Myocyte (in vitro differentiated cells): Measurements from ENCODE around the gene TMEM147. TPM values are rescaled to one million over a fixed set of nuclear protein-coding genes. Genes with fewer than 3 reads are reported as not detected.

ENCODE experiments used
- total RNA-seq: library from RNA; depleted of rRNA; stranded (reverse); fragments of >200 nt; gene quantifications from 2 replicates; pipeline ENCODE4 v1.2.3, GENCODE V29; 2014

TMEM147 gene
- total RNA-seq, 1 donor from 2014 or later, result 137 TPM

Other genes with a start within 250 kb of the TMEM147 start
- 0.05 TPM in 1 of 2 replicates, not detected in the other for gene CD22, start 216.4 kb upstream of the TMEM147 start, total RNA-seq
- gene FFAR1, start 197.7 kb upstream of the TMEM147 start, total RNA-seq, result not detected in 2 replicates
- gene FFAR3, start 187.2 kb upstream of the TMEM147 start, total RNA-seq, result not detected in 2 replicates
- not detected in 2 replicates for gene GPR42, start 174.6 kb upstream of the TMEM147 start, total RNA-seq
- not detected in 2 replicates for gene FFAR2, start 97.4 kb upstream of the TMEM147 start, total RNA-seq
- not detected in 2 replicates for gene KRTDAP, start 55.2 kb upstream of the TMEM147 start, total RNA-seq
- 3.0 and 9.7 TPM in 2 replicates for gene DMKN, start 32.0 kb upstream of the TMEM147 start, total RNA-seq
- not detected in 2 replicates for gene SBSN, start 17.3 kb upstream of the TMEM147 start, total RNA-seq
- not detected in 2 replicates for gene GAPDHS, start 12.2 kb upstream of the TMEM147 start, total RNA-seq
- not detected in 2 replicates for gene ATP4A, start 18.0 kb downstream of the TMEM147 start, total RNA-seq
- not detected in 2 replicates for gene PMIS2, start 40.5 kb downstream of the TMEM147 start, total RNA-seq
- 4.8 and 6.5 TPM in 2 replicates for gene HAUS5, start 67.1 kb downstream of the TMEM147 start, total RNA-seq
- gene RBM42, start 83.4 kb downstream of the TMEM147 start, total RNA-seq, result 68.9 and 72.6 TPM in 2 replicates
- not detected in 2 replicates for gene ETV2, start 96.1 kb downstream of the TMEM147 start, total RNA-seq
- 513 and 547 TPM in 2 replicates for gene COX6B1, start 102.7 kb downstream of the TMEM147 start, total RNA-seq
- gene UPK1A, start 120.9 kb downstream of the TMEM147 start, total RNA-seq, result not detected in 2 replicates
- 0.11 TPM in 1 of 2 replicates, not detected in the other for gene ZBTB32, start 158.9 kb downstream of the TMEM147 start, total RNA-seq
- gene KMT2B, start 172.4 kb downstream of the TMEM147 start, total RNA-seq, result 11.1 and 11.2 TPM in 2 replicates
- 1.8 and 4.8 TPM in 2 replicates for gene IGFLR1, start 196.8 kb downstream of the TMEM147 start, total RNA-seq
- gene U2AF1L4, start 199.8 kb downstream of the TMEM147 start, total RNA-seq, result 9.7 and 12.0 TPM in 2 replicates
- gene PSENEN, start 200.0 kb downstream of the TMEM147 start, total RNA-seq, result 32.5 and 32.8 TPM in 2 replicates
- 10.6 and 18.1 TPM in 2 replicates for gene LIN37, start 202.9 kb downstream of the TMEM147 start, total RNA-seq
- gene HSPB6, start 211.4 kb downstream of the TMEM147 start, total RNA-seq, result 0.21 and 0.37 TPM in 2 replicates
- gene PROSER3, start 212.6 kb downstream of the TMEM147 start, total RNA-seq, result 3.2 and 3.6 TPM in 2 replicates
- 1.5 and 3.8 TPM in 2 replicates for gene ARHGAP33, start 229.9 kb downstream of the TMEM147 start, total RNA-seq